GM19452 (cell line): ENCODE results near the gene HCLS1.
"Not testable (repeated sequence)": the region's sequence is repeated elsewhere in the genome, so short reads cannot be mapped to it uniquely, and the experiment has no call there.

Experiments used
- ATAC-seq: cut with Tn5 transposase; IDR thresholded peaks from one replicate; pipeline ENCODE4 v1.9.1; 2021; ENCODE audit not compliant: unreplicated experiment

HCLS1 gene, protein sequence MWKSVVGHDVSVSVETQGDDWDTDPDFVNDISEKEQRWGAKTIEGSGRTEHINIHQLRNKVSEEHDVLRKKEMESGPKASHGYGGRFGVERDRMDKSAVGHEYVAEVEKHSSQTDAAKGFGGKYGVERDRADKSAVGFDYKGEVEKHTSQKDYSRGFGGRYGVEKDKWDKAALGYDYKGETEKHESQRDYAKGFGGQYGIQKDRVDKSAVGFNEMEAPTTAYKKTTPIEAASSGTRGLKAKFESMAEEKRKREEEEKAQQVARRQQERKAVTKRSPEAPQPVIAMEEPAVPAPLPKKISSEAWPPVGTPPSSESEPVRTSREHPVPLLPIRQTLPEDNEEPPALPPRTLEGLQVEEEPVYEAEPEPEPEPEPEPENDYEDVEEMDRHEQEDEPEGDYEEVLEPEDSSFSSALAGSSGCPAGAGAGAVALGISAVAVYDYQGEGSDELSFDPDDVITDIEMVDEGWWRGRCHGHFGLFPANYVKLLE

DNA sequence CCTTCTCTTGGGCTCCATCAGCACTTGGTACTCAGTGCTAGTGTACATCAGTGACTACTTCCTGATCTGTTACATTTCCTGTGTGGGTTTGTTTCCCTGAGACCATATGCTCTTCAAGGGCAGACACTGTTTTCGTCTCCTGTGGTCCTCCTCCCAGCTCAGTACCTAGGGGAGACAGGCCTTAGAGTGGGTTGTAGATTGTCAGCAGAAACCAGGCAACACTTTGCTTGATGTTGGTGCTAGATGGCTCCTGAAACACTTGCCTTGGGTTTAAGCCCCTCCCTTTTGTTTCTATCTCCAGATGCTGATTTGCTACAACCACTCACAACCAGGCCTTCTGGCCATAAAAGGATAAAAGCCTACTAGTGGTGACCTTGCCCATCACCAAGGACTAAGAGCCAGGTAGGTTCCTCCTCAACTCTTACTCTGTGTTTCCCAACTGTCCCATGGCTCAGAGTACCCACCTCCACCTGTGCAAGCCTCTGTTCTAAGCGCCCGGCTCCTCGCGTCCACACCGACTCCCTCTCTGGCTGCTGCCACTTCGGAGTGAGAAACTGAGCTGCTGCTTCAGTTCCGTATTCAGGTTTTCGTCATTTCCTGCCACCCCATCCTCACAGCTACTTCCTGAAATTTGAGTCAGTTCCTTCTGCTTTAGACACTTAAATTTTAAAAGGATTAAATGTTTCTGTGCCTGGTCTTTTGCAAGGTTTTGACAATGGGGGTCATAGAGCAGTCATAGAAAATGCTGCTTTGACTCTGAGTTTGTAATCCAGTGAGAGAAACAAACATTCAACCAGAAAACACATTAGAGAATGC, at the start of gene HCLS1:
Gene HCLS1 (minus strand): TSS at position 548 of the 816 bp plus-strand sequence. CDS start 2,556 bp downstream, outside the sequence.
- peak; percentile 83 for ATAC-seq

DNA sequence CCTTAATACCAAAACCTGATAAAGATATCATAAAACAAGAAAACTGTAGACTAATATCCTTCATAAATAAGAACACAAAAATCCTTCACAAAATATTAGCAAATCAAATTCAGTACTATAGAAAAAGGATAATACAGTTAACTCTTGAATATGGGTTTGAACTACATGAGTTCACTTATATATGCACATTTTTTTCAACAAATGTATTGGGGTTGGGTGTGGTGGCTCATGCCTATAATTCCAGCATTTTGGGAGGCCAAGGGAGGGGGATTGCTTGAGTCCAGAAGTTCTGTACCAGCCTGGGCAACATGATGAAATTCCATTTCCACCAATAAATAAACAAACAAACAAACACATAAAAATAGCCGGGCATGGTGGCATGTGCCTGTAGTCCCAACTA, 49.6 kb upstream of the HCLS1 start:
- no peak for ATAC-seq

DNA sequence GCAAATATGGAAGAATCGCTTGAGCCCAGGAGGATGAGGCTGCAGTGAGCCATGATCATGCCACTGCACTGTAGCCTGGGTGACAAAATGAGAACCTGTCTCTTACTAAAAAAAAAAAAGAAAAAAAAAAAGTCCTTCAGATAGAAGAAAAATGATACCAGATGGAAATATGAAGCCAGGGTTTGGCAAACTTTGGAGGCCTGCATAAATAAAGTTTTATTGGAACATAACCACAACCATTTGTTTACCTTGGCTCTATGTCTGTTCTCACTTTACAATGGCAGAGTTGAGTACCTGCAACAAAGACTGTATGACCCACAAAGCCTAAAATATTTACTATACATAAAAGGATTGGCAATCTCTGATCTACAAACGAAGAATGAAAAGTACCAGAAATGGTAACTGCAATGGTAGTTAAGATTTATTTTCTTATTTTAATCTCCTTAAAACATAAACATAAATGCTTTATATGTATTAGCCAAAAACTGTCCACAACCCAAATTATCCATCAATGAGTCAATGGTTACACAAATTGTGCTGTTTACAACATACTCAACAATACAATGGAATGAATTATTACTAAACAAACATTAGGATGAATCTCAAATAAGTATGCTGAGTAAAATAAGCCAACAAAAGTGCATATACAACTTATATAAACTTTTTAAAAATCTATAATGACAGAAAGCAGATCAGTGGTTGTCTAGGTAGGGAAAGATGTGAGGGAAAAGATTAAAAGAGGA, 47.0 kb upstream of the HCLS1 start:
- no peak for ATAC-seq

DNA sequence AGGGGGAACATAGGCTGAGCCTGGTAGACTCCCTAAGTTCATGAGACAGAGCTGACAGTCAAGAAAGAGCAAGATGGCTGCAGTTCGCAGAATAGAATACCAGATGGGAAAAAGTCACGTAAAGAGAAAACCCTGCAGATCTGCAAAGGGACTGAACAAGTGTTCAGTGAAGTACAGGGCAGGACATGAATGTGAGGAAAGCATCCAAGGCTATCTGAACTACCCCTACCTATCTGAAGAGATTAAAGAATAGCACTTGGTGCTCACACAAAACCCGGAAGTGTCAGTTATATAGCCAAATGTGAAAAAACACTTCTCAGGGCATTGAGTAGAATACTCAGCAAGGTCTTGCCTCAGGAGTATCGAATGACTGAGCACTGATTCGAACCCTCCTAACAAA, 44.8 kb upstream of the HCLS1 start:
- no peak for ATAC-seq

DNA sequence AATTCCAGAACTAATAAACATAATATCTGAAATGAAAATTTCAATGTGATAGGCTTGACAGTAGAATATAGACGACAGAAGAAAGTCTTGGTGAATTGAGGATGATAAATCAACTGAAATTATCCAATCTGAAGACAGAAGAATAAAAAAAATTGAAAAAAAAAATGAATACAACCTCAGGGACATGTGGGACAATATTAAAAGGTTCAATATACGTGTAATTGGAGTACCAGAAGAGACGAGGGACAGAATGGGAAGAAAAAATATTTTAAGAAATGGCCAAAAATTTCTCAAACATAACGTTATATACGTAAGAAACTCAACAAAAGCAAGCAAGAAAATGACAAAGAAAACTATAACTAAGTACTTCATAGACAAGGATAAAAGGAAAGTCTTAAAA, 43.3 kb upstream of the HCLS1 start:
- ATAC-seq = no peak

DNA sequence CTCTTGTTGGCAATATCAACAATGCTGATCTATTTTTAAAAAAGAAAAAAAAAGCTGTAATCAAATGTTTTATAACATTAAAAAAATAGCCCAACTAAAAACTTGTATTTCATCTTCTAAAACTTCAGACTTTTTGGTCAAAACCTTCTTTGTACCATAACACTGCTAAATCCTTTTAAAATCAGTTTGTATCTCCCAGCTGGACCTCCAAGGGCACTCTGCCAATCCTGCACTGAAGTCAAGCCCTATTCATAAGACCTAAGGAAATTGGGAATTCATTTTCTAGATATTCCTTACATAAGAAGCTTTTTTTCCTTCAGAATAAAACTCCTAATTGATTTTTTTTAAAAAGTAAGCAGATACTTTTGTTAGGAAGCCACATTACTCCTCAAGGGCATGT, 38.2 kb upstream of the HCLS1 start:
- ATAC-seq = no peak

DNA sequence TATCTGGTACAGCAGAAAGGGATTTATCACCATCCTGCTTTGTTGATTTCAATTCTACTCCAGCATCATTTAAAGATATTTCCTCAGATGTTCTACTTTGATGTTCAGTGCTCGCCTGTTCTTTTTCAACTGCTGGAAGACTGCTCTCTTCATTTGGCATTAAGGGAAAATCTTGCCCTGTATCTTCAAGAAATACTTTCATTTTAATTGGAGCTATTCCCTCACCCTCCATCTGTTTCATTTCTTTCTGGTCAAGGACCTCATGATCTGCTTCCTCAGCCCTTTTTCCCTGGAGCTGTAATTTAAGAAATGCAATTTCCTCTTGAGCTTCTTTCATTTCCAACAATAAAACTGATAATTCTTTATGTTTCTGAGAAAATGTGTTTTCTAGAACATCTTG, 37.8 kb upstream of the HCLS1 start:
- ATAC-seq = no peak

DNA sequence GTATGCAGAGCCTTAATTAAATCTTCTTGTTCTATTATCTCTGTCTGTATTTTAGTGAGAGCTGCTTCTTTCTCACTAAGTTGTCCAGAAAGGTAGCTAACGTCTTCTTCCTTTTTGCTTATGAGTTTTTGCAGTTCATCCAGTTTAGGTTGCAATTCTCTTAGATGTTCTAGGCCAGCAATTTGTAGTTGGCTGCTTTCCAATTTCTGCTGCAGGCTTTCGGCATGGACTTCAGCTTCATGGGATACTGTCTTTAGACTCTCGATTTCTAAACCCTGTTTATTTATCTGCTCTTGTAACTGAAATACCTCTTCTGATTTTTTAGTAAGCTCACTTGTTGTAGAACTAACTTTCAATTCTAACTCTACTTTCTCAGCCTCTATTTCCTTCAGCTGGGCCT, 35.5 kb upstream of the HCLS1 start:
- no peak for ATAC-seq

DNA sequence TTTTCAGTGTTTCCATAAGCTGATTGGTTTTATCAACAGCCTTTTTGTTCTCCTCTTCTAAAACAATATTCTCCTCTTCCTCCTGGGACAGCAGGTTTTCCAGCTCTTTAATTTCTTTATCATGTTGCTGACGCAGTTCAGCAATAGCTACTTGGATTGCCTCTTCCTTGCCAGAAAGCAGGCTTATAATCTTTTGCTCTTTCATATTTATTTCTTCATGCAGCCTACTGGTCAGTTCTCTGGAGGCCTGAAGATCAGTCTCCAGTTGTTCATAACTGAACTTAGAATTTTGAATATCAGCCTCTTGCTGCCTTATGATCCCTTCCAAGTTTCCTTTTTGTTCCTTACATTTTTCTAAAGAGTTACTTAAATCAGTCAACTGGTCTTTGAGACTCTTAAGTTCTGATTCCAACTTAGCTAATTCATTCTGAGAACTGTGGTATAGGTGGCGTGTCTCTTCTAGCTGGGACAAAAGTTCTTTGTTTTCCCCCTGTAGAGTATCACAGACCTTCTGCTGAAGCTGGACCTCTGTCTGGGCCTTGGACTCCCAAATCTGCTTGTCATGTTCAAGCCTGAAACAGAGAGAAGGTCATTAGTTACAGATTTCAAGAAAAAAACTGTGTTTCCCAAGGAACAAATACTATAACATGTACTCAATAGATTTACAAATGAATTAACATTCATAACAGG, 31.5 kb upstream of the HCLS1 start:
- no peak for ATAC-seq

DNA sequence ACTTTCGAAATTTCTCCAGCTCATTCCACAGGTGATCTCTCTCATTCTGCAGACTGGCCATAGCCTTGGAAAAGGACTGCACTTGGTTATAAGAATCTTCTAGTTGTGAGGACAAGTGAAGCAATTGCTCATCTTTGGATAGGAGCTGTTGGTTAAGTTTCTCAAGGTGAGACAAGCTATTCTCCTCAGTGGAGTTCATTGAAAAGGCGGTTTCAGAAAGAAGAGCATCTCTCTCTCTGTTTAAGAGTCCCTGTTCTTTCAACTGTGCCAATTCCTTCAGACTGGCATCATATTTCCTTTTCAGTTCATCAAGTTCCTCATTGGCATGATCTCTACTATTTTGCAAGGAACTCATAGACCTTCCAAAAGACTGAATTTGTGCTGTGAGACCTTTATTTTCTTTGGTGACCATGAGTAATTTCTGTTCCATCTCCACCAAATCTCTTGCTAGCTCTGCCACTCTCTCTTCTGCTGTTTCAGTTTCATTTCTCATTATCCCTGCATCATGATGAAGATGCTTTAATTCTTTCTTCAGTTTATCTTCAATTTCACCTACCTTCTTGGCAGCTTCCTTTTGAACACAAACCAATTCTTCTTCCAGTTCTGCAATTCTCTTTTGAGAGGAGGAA, 30.2 kb upstream of the HCLS1 start:
- peak; percentile 63 for ATAC-seq

DNA sequence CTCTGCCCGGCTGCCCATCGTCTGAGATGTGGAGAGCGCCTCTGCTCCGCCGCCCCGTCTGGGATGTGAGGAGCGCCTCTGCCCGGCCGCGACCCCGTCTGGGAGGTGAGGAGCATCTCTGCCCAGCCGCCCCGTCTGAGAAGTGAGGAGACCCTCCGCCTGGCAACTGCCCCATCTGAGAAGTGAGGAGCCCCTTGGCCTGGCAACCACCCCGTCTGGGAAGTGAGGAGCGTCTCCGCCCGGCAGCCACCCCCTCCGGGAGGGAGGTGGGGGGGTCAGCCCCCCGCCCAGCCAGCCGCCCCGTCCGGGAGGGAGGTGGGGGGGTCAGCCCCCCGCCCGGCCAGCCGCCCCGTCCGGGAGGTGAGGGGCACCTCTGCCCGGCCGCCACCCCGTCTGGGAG, 28.0 kb upstream of the HCLS1 start:
- not testable (repeated sequence) for ATAC-seq

DNA sequence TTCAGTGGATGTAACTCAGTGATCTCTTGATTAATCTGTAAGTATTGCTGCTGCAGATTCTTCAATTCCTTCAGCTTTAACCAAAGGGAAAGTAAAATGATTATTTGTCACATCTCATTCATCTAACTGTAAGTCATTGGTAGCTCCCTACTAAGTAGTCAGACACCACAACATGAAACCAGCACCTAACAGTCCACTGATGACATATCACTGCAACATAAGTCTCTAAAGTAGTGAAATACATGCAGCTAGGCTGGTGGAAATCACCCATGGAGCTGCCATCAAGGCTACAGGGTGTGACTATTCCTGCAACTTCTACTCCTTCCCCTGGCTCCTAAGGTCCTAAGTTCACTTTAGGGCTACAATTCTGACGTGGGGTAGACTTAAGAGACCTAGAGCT, 21.1 kb upstream of the HCLS1 start:
- no peak for ATAC-seq

DNA sequence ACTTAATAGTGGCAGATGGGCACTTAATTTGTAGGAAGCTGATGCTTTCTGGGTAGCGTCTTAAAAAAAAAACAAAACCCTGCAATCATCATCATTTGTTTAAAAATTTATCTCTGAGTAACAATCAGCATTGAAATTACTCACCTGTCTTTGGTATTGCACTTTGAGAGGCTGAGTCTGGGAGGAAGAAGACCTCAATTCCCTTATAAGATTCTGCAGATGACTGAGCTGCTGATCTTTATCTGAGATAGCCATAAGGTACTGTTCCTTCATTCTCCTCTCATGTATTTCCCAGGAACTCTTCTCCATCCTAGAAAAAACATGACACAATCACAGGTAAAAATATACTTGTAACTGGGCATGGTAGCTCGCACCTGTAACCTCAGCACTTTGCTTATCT, 16.4 kb upstream of the HCLS1 start:
- ATAC-seq = no peak

DNA sequence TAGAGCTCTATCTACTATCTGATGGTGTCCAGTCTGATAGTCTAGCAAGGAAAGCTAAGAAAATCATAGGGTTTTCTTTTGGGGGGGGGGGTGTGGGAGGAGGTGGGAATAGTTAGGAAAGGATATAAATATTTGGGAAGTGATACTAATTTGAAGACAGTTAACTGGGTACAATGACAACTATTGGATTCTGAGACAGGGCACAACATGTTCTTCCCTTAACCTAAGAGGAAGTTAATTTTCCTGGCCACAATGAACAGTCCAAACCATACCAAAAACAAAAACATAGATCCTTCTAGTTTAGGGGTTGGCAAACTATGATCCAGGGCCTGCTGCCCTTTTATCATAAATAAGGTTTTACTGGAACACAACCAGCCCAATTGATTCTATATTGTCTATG, 10.0 kb upstream of the HCLS1 start:
- ATAC-seq = no peak

DNA sequence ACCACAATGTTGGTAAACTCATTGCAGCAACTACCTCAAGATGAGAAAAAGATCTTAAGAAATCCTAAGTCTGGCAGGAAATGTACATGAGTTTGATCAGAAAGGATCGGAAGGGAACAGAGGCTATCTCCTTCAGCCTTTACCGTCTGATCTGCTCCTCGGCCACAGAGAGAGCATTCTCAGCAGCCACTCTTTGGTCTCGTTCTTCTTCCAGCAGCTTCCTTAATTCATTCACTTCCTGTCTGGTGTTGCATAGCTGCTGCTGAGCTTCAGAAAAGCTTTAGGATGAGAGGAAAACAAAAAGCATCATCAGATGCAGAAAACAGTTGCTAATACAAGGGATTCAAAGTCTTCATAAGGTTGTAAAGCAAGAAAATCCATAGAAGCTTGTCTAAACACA, 6.6 kb upstream of the HCLS1 start:
- ATAC-seq = no peak

DNA sequence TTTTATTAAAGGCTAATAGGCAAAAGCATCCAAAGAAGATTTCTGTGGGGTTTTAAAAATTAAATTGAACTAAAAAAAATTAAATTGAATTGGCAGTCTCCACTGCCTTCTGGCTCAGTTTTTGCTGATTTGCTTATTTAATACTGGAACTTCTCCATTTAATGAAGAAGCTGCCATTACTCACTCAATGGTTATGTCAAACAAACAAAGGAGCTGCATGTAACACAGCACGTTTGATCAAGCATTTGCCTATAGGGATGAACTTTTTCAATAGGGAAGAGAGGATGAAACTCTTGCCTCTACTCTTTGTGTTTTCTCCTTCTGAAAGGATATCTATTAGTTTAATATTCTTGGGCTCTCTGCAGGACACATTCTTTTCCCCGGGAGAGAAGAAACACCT, 4.8 kb upstream of the HCLS1 start:
- no peak for ATAC-seq

DNA sequence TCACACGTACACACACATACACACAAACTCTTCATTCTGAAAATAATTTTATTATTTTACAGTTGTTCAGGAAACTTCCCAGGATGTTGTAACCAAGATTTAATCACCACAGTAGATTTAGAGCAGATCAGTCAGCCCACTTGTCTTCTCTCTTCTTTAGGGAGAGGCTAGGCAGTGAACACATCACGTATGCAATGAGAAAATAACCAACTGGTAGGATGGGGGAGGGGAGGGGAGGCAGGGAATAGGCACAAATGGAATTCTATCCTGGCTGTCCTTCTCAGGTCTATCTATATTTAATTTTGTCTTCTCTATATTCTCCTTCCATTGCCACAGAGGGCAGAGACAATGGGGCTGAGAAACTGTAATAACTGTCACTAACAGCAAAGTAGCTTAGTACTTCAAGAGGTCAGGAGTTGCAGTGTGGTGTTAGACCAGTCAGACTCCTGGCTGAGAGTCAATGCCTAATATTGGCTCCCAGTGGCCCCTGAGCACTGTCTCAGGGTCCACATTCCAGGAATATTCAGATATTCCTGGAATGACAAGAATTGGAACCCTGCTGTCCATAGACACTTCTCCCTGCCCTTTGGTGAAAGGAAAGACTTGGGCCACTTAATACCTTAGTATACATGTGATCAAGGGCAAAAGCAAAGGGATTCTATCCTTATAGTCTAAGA, 2.6 kb upstream of the HCLS1 start:
- ATAC-seq = no peak

DNA sequence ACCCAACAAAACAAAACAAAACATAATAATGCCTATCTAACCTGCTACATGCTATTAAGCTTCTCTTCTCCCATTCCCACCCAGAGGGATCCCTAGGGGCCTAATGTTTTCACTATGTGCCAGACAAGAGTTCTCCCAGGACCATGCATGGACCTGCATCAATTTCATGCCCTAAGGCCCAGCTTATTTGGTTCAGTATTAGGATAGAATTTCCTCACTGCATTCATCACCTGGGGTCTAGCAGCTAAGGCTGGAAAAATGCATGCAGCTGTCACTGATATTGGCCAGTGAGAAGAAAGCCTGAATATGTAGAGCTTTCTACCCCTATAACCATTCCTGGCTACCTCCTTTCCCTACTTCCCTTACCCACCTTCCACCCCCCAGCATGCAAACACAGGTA, 2.0 kb upstream of the HCLS1 start:
- ATAC-seq = no peak

DNA sequence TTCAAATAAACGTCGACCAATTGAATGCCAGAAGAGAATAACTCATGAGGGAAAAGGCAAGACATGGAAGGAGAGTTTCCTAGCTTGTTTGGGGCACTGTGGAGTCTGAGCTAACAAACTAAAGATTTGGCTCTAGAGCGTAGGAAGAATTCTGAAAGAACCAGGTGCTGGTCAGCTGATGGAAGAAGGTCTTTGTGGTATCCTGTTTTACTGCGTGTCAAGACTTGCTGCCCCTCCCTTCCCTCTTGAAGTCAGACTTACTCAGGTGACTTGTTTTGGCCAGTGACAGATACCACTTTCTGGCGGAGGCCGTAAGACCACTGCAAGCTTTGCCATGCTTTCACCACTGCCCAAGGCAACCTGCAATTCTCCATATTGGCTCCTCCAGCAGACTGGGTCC, 673 bp upstream of the HCLS1 start:
- ATAC-seq = no peak

DNA sequence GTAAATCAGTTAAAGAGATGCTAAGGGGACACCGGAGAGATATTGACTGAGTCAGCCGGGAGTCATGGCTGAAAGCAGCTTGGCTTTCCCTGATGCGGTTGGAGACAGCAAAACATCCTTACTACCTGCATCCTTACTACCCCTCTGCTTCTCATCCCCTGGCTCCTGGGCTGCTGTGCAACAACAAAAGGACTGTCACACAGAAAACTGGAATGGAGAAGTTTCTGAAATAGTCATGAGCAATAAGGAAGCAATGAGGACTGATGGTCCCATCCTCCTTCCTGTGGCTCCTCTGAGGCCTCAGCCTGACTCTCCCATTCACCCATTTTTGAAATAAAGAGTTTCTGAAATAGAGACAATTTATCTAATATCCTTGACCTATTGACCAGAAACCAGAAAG, 1.1 kb downstream of the HCLS1 start:
- ATAC-seq = no peak
